Spleen (tissue), 11 donors: ENCODE results near the gene CACNA1C. TPM values are rescaled to one million over a fixed set of nuclear protein-coding genes. Genes with fewer than 3 reads are reported as not detected.

Experiments used
- DNase-seq: peaks from one replicate; pipeline ENCODE4 v3.0.0-alpha.2; 2020
- H3K27ac ChIP-seq, 8 donors: fragments of 200-600 bp; sonication (generic) in 7 of 8; 1 replicate in 4 of 8; 2 replicates in 4 of 8; pipeline versions ENCODE4 v1.5.0 to v1.8.0; 2016 to 2021; ENCODE audit warnings: inconsistent platforms in 4 of 8, mild to moderate bottlenecking in 4 of 8, moderate library complexity in 1 of 8
- H3K27me3 ChIP-seq, 7 donors: fragments of 200-600 bp; sonication (generic) in 6 of 7; replicated peaks in 1 of 7; 1 replicate in 4 of 7; 2 replicates in 3 of 7; pipeline versions ENCODE4 v1.5.0 to v1.8.0; 2016 to 2021; ENCODE audit warnings: inconsistent platforms in 3 of 7, mild to moderate bottlenecking in 1 of 7
- H3K36me3 ChIP-seq, 6 donors: fragments of 200-600 bp; sonication (generic) in 5 of 6; 1 replicate in 4 of 6; 2 replicates in 2 of 6; pipeline versions ENCODE4 v1.5.0 to v1.8.0; 2016 to 2021; ENCODE audit warnings: inconsistent platforms in 2 of 6
- H3K4me1 ChIP-seq, 6 donors: fragments of 200-600 bp; sonication (generic) in 5 of 6; 1 replicate in 3 of 6; 2 replicates in 3 of 6; pipeline versions ENCODE4 v1.5.0 to v1.8.0; 2016 to 2021; ENCODE audit warnings: inconsistent platforms in 3 of 6
- H3K4me3 ChIP-seq, 8 donors: fragments of 200-600 bp; sonication (generic) in 7 of 8; 1 replicate in 4 of 8; 2 replicates in 4 of 8; pipeline versions ENCODE4 v1.5.0 to v1.8.0; 2016 to 2021; ENCODE audit warnings: inconsistent platforms in 4 of 8, mild to moderate bottlenecking in 4 of 8, moderate library complexity in 2 of 8
- H3K9me3 ChIP-seq, 8 donors: fragments of 200-600 bp; sonication (generic) in 7 of 8; 1 replicate in 4 of 8; 2 replicates in 4 of 8; pipeline versions ENCODE4 v1.5.0 to v1.8.0; 2016 to 2021; ENCODE audit warnings: inconsistent platforms in 4 of 8
- POLR2A ChIP-seq, 3 donors: fragments of 450-650 bp; IDR thresholded peaks; one replicate each; pipeline ENCODE4 v1.5.1; 2017; ENCODE audit warnings: antibody characterized with exemption in 3 of 3, mild to moderate bottlenecking in 1 of 3
- POLR2AphosphoS5 ChIP-seq, 3 donors: sonication (generic); formaldehyde crosslinking; IDR thresholded peaks; one replicate each; pipeline ENCODE4 v1.5.1; 2017; ENCODE audit warnings: antibody characterized with exemption in 3 of 3
- WGBS, 5 donors: extraction: QIAGEN DNeasy Blood & Tissue Kit in 3 of 5; methylation state at CpG; one replicate each; pipeline versions ENCODE4 v1.1.5 to v1.1.7; 2013 to 2018; 5-methylcytosine and 5-hydroxymethylcytosine counted together
- intact Hi-C: fragments of 100-400 bp; cut with DNase I; formaldehyde crosslinking; loops from one replicate; pipeline ENCODE4 v1.15.0; 2023; ENCODE audit warnings: low total_unique reads
- polyA plus RNA-seq, 3 donors: library from polyadenylated mRNA; stranded (reverse); fragments of 200-250 nt; gene quantifications; one replicate each; pipeline ENCODE4 v1.2.1, GENCODE V29; 2013
- total RNA-seq, 7 donors: library from RNA; depleted of rRNA in 3 of 7; stranded (reverse); fragments of >200 nt in 3 of 7; fragmentation: NEBNext Ultra II Directional in 4 of 7; extraction: Animal tissue kit (Norgen Biotek cat#: 25700) in 4 of 7; gene quantifications; one replicate each; pipeline versions ENCODE4 v1.1.0 to v1.2.1, GENCODE V29; 2016 to 2021
- TF ChIP-seq, protein P1 (sequence below), 11 experiments: fragments of 200-600 bp in 7 of 11; fragments of 450-650 bp in 4 of 11; sonication (generic) in 4 of 11; IDR thresholded peaks in 8 of 11; conservative IDR thresholded peaks in 3 of 11; 1 replicate in 7 of 11; 2 replicates in 4 of 11; pipeline versions ENCODE4 v1.4.0 to v1.8.0; 2016 to 2021; ENCODE audit warnings: antibody characterized with exemption in 11 of 11, inconsistent platforms in 4 of 11, mild to moderate bottlenecking in 1 of 11
- donor health status: healthy with polysubstance abuse.
- donor health status: DM: no; HTN: no; CAD: no; lungs with moderate emphysema.
- donor health status: DM: no; HTN: no; CAD: no.
- donor health status: Bipolar disorder and iron deficiency.
- donor health status: healthy.
- donor health status: DM: no; HTN: no; CAD: no.
- donor health status: DM: yes; HTN: yes; CAD: no.

Gene CACNA1C
- total and polyA plus RNA-seq, 10 donors = 0.67 to 27.6 (median 18.4) TPM

DNA sequence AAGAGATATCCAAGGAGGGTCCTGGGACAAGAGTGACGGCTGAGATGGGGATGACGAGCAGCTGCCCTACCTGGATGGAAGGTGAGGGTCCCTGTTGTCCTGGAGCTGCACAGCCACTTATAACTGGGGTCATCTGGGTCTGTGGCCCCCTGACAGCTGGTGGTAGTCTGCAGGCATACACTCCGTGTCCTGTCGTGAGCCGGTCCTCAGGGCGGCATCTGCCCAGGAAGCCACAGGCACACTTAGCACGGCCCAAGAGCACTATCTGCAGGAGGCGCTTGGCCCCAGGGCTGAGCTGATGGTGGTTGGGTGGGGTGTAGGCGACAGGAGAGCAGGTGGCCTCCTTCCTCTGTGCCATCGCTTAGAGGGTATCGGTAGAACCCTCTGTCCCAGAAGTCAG lies 248.1 kb downstream of the CACNA1C start:
- no peak for DNase-seq
- Histone ChIP-seq H3K27me3 (peaks cover 0 to 9% (median 0%) of the 10 kb centered on the region in 7 donors), H3K36me3 (no peaks in the 10 kb centered on the region), H3K27ac (peak overlapping the region in 1 of 8 donors; percentile 8), H3K4me1 (peaks cover 0 to 35% (median 10%) of the 10 kb centered on the region in 6 donors), H3K9me3 (no peaks in the 10 kb centered on the region), H3K4me3 (no peak overlapping the region)
- TF ChIP-seq, protein P1, sequence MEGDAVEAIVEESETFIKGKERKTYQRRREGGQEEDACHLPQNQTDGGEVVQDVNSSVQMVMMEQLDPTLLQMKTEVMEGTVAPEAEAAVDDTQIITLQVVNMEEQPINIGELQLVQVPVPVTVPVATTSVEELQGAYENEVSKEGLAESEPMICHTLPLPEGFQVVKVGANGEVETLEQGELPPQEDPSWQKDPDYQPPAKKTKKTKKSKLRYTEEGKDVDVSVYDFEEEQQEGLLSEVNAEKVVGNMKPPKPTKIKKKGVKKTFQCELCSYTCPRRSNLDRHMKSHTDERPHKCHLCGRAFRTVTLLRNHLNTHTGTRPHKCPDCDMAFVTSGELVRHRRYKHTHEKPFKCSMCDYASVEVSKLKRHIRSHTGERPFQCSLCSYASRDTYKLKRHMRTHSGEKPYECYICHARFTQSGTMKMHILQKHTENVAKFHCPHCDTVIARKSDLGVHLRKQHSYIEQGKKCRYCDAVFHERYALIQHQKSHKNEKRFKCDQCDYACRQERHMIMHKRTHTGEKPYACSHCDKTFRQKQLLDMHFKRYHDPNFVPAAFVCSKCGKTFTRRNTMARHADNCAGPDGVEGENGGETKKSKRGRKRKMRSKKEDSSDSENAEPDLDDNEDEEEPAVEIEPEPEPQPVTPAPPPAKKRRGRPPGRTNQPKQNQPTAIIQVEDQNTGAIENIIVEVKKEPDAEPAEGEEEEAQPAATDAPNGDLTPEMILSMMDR (IDR thresholded peaks at IDR 0.05 in 8 of 11, conservative IDR thresholded peaks at IDR 0.05 in 3 of 11) = no peak
- TF ChIP-seq POLR2A (IDR thresholded peaks at IDR 0.05) (no peak), POLR2AphosphoS5 (IDR thresholded peaks at IDR 0.05) (no peak)
- 73 to 85% (median 84%) methylated on average over 8 to 11 of the region's 11 CpGs for WGBS, 5 donors
- intact Hi-C loops = no loop called here

DNA sequence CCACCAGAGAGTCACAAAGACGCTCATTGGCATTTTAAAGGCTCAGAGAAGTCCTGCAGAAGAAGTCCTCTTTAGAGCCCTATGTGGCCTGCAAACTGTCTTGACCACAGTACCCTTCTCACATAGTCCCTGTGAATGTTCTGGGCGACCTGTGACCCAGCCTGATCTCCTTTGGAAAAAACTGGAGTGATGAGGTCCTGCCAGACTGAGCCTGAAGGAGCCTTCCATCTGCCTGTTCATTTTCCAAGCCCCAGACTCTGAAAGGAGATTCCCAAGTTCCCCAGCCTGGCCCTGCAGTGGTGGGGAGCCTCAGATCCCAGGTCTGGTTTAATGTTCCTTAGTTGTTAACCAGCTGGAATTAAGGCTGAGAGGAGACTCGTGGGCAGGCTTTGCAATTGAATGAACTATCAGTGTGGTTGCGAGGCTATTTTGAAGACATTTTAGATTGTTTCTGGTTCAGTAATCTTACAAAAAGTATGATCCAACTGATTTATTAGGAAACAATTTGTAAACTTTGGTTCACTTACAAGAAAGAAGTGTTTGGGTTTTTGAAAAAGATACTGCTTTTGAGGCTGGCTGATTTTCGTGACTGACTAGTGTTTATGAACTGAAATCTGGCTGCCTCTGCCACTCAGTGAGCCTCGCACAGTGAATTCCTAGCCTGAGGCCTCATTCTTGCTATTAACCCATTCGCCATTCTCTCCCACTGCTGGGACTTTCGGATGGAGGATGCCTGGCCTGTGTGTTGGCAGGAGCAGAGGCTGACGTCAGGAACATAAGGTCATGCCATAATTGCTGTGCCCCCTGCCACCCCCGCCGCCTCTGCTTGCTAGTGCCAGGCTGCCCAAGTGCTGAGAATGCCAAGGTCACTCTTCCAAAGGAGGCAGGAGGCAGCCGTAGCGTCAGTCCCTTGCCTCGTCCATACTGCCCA lies 249.0 kb downstream of the CACNA1C start:
- TF ChIP-seq, protein P1 (IDR thresholded peaks at IDR 0.05 in 8 of 11, conservative IDR thresholded peaks at IDR 0.05 in 3 of 11) = no peak
- TF ChIP-seq POLR2AphosphoS5 (IDR thresholded peaks at IDR 0.05) = peak in 2 of 3 donors; percentile 21 to 28
- no peak for DNase-seq
- H3K27me3 ChIP-seq = peaks cover 0 to 9% (median 0%) of the 10 kb centered on the region in 7 donors
- 66 to 84% (median 78%) methylated on average over 14 of the region's 14 CpGs for WGBS, 5 donors
- peaks cover 0 to 34% (median 7%) of the 10 kb centered on the region in 6 donors for H3K4me1 ChIP-seq
- H3K27ac ChIP-seq = peak overlapping the region in 1 of 8 donors; percentile 8
- no peak overlapping the region for H3K4me3 ChIP-seq
- H3K9me3 ChIP-seq = no peaks in the 10 kb centered on the region
- intact Hi-C loops = no loop called here
- no peaks in the 10 kb centered on the region for H3K36me3 ChIP-seq

DNA sequence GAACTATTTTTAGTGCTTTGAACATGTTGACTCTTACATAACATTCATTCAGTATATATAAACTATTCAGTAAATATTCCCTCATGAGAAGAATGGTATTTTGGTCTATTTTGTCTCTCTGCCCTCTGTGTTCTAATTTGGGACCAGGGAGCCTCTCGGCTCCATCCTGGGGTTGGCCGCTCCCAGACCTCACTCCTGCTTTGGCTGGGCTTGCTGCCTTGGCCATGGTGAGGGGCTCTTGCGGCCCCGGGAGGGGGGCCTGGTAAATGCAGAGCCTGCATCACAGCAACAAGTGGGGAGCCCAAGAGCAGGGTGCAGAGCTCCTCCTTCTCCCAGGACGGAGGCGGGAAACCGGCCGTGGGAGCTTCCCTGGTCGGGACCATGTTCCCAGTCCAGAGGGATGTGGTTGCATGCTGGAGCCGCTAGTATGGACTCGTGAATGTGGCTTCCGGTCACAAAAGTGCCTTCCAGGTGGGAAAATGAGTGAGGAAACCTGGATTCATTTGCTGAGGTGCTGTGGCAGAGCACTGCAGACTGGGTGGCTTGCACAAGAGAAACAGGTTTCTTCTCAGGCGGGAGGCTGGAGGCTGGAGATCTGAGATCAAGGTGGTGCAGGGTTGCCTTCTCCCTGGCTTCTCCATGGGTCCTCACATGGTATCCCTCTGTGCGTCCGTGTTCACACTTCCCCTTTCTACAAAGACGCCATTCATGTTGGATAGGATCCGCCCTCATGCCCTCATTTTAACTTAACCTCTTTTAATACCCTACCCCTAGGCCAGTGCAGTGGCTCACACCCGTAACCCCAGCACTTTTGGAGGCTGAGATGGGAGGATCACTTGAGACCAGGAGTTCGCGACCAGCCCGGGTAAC lies 250.2 kb downstream of the CACNA1C start:
- no peak overlapping the region for H3K4me3 ChIP-seq
- no peaks in the 10 kb centered on the region for H3K36me3 ChIP-seq
- no peaks in the 10 kb centered on the region for H3K9me3 ChIP-seq
- WGBS, 5 donors = 85 to 89% (median 87%) methylated on average over 20 to 21 of the region's 21 CpGs
- no peak overlapping the region for H3K27ac ChIP-seq
- peaks cover 0 to 34% (median 7%) of the 10 kb centered on the region in 6 donors for H3K4me1 ChIP-seq
- DNase-seq = no peak
- TF ChIP-seq POLR2AphosphoS5 (IDR thresholded peaks at IDR 0.05) (no peak), POLR2A (IDR thresholded peaks at IDR 0.05) (no peak)
- TF ChIP-seq, protein P1 (IDR thresholded peaks at IDR 0.05 in 8 of 11, conservative IDR thresholded peaks at IDR 0.05 in 3 of 11) = no peak
- intact Hi-C loops = no loop called here
- H3K27me3 ChIP-seq = peaks cover 0 to 9% (median 0%) of the 10 kb centered on the region in 7 donors
